IPS DF 6.9 (cell line): ENCODE data around the gene PRDM10.

Source experiments
- DNase-seq: peaks from one replicate; pipeline ENCODE4 v3.0.0-alpha.2; 2013; ENCODE audit warnings: low read depth, low spot score
- H3K27ac ChIP-seq: one replicate; pipeline ENCODE4 v1.5.1; 2013; ENCODE audit warnings: low read length, control low read depth
- H3K27me3 ChIP-seq: 2 replicates; pipeline ENCODE4 v1.6.1; 2013; ENCODE audit warnings: mild to moderate bottlenecking, low read length; ENCODE audit not compliant: control insufficient read depth, insufficient read depth
- H3K36me3 ChIP-seq: 2 replicates; pipeline ENCODE4 v1.6.1; 2013; ENCODE audit warnings: low read length; ENCODE audit not compliant: control insufficient read depth, insufficient read depth
- H3K4me1 ChIP-seq: 2 replicates; pipeline ENCODE4 v1.6.1; 2013; ENCODE audit warnings: low read length; ENCODE audit not compliant: control insufficient read depth, insufficient read depth
- H3K4me3 ChIP-seq: 2 replicates; pipeline ENCODE4 v1.5.1; 2013; ENCODE audit warnings: mild to moderate bottlenecking, low read length
- H3K9me3 ChIP-seq: 2 replicates; pipeline ENCODE4 v1.6.1; 2013; ENCODE audit warnings: low read length, inconsistent platforms; ENCODE audit not compliant: control insufficient read depth, insufficient read depth
- WGBS: extraction: QIAGEN DNeasy Blood & Tissue Kit; methylation state at CpG from one replicate; pipeline ENCODE4 v1.1.7; 2013; ENCODE audit warnings: mixed read lengths, missing lambda C conversion rate; ENCODE audit not compliant: insufficient read length, insufficient coverage; 5-methylcytosine and 5-hydroxymethylcytosine counted together

The PRDM10 gene

DNA sequence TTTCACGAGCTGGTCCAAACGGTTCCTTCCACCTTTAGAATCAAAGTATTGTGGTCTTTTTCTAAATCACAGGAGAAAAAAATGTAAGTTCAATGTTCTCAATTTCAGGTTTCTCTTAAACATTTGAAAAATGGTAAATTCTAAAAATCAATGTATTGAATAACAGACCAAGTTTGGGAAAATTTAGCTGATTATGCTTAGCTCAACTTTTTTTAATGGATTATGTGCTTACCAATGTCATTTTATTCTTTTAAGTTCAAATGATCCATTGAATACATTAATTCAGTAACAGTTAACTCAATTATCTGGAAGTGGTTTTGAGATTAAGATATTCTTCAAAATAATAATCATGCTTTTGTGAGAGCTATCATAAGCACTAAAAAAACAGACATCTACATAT, 5.1 kb downstream of the PRDM10 start:
- Histone ChIP-seq H3K4me3 (no peak overlapping the region), H3K27me3 (no peaks in the 10 kb centered on the region), H3K9me3 (no peaks in the 10 kb centered on the region), H3K4me1 (no peaks in the 10 kb centered on the region), H3K36me3 (no peaks in the 10 kb centered on the region), H3K27ac (no peak overlapping the region)
- WGBS = no CpG with 5 or more reads among the region's 2 CpGs
- DNase-seq = no peak

DNA sequence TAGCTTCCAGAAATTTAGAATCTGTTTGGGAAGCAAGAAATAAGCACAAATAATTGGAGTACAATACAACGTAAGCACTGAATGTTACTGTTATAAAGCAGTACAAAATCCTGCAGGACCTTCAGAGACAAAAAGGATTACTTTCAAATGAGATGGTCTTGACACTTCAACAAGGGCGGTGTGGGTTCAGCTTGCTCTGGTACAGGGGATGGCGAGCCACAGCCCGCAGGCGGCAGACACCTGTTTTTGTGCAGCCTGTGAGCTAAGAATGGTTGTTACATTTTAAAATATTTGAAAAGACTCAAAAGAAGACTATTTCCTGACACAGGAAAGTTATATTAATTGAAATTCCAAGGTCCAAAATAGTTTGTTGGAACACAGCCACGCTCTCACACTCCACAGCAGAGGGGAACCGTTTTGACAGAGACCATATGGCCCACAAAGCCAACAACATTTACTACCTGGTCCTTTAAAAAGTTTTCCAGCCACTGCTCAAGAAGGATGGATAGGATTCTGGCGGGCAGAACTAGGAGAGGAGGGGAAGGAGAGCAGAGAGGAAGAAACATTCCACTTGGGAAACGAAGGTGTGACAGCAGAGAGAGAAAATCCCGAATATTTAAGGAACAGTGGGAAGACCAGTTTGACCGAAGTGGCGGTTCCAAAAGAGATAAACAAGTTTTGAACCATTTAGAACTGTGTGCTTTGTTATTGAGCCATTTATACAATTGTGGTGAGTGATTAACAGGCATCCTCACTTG, 6.3 kb downstream of the PRDM10 start:
- Histone ChIP-seq H3K36me3 (no peaks in the 10 kb centered on the region), H3K4me1 (no peaks in the 10 kb centered on the region; the same call in 1 of the 2 replicates), H3K4me3 (no peak overlapping the region), H3K27ac (no peak overlapping the region), H3K9me3 (no peaks in the 10 kb centered on the region), H3K27me3 (no peaks in the 10 kb centered on the region)
- no peak for DNase-seq
- WGBS = no CpG with 5 or more reads among the region's 12 CpGs

DNA sequence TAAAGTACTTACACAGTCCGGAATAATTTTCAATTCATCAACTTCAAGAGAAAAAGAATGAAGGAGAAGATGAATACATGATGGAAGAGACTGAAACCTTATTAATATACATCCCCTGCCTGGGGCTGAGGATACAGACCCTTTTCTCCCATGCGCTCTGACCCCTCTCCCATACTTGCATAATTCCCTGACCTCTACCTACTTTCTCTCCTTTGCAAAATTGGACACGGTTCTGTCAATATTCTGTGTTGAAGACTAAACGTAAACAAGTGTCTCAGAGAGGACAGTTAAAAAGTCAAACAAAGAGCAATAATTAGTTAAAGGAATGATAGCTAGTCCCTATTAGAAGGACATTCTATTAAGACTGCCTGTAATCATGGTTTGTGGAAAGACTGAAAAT, 7.5 kb downstream of the PRDM10 start:
- no peaks in the 10 kb centered on the region; the same call in 1 of the 2 replicates for H3K4me1 ChIP-seq
- no peak for DNase-seq
- no peak overlapping the region for H3K27ac ChIP-seq
- no CpG with 5 or more reads among the region's 4 CpGs for WGBS
- H3K4me3 ChIP-seq = no peak overlapping the region
- H3K27me3 ChIP-seq = no peaks in the 10 kb centered on the region
- no peaks in the 10 kb centered on the region for H3K36me3 ChIP-seq
- no peaks in the 10 kb centered on the region for H3K9me3 ChIP-seq

GRCh38 chr11:129992161-129992944, 10.3 kb downstream of the PRDM10 start:
- no peaks in the 10 kb centered on the region for H3K27me3 ChIP-seq
- no peaks in the 10 kb centered on the region; the same call in 1 of the 2 replicates for H3K4me1 ChIP-seq
- no peaks in the 10 kb centered on the region for H3K36me3 ChIP-seq
- no peak overlapping the region for H3K4me3 ChIP-seq
- H3K9me3 ChIP-seq = no peaks in the 10 kb centered on the region
- DNase-seq = peak; percentile 50
- WGBS = no CpG with 5 or more reads among the region's 6 CpGs
- no peak overlapping the region for H3K27ac ChIP-seq

GRCh38 chr11:129989149-129989813, 13.4 kb downstream of the PRDM10 start:
- H3K4me3 ChIP-seq = no peak overlapping the region
- no peaks in the 10 kb centered on the region for H3K27me3 ChIP-seq
- H3K4me1 ChIP-seq = no peaks in the 10 kb centered on the region; the same call in 1 of the 2 replicates
- H3K36me3 ChIP-seq = no peaks in the 10 kb centered on the region
- H3K9me3 ChIP-seq = no peaks in the 10 kb centered on the region
- no peak for DNase-seq
- no CpG with 5 or more reads among the region's 3 CpGs for WGBS
- H3K27ac ChIP-seq = no peak overlapping the region

DNA sequence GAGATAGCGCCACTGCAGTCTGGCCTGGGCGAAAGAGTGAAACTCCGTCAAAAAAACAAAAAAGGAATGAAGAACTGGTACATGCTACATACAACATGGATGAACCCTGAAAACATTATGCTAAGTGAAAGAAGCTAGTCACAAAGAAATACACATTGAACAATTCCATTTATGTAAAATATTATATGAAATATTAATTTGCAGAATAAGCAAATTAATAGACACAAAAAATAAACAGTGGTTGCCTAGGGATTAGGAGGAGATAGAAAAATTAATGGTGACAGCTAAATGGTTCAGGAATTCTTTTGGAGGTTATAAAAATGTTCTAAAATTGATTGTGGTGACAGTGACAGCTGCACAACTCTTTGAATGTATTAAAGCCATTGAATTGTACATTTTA, 14.7 kb downstream of the PRDM10 start:
- no peaks in the 10 kb centered on the region for H3K27me3 ChIP-seq
- H3K27ac ChIP-seq = no peak overlapping the region
- no peaks in the 10 kb centered on the region for H3K9me3 ChIP-seq
- H3K4me1 ChIP-seq = no peaks in the 10 kb centered on the region; the same call in 1 of the 2 replicates
- H3K4me3 ChIP-seq = no peak overlapping the region
- WGBS = no CpG with 5 or more reads among the region's 3 CpGs
- no peaks in the 10 kb centered on the region for H3K36me3 ChIP-seq
- DNase-seq = no peak

GRCh38 chr11:129985823-129986222, 16.8 kb downstream of the PRDM10 start:
- H3K36me3 ChIP-seq = no peaks in the 10 kb centered on the region
- no peak overlapping the region for H3K4me3 ChIP-seq
- H3K27ac ChIP-seq = no peak overlapping the region
- no peaks in the 10 kb centered on the region for H3K4me1 ChIP-seq
- H3K9me3 ChIP-seq = no peaks in the 10 kb centered on the region
- no peak for DNase-seq
- no peaks in the 10 kb centered on the region for H3K27me3 ChIP-seq
- no CpG with 5 or more reads among the region's 3 CpGs for WGBS

- no peaks in the 10 kb centered on the region for H3K27me3 ChIP-seq
- H3K27ac ChIP-seq = no peak overlapping the region
- no peaks in the 10 kb centered on the region for H3K9me3 ChIP-seq
- no peaks in the 10 kb centered on the region for H3K36me3 ChIP-seq
- H3K4me3 ChIP-seq = no peak overlapping the region
- DNase-seq = no peak
- H3K4me1 ChIP-seq = no peaks in the 10 kb centered on the region
- WGBS = no CpG with 5 or more reads among the region's 8 CpGs
Observed at GRCh38 chr11:129980086-129980485, 22.5 kb downstream of the PRDM10 start.

DNA sequence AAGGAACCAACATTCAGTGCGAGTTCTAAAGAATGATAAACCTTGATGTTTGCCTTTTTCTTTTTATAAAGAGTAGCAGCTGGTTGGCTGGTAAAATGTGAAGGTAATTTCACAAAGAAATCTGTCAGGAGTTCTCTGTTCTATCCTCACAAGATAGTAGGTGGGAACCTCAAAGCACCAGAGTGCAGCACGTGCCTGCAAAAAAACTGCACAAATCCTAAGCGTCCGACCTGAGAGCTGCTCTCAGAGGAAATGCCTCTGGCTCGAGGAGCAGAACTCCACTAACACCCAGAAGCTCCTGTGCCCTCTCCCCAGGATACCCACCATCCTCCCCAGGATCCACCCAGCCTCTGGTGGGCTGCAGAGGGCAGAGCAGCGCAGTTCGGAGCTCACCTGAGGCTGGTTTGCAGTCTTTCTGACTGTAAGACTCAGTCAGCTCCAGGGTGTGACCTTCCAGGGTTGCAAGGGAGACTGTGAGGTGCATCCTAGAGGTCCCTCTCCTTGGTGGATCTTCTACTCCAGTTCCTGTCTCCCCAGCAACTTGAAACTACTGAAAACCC, 23.5 kb downstream of the PRDM10 start:
- H3K27me3 ChIP-seq = no peaks in the 10 kb centered on the region
- no peaks in the 10 kb centered on the region for H3K9me3 ChIP-seq
- WGBS = no CpG with 5 or more reads among the region's 7 CpGs
- DNase-seq = no peak
- no peaks in the 10 kb centered on the region for H3K36me3 ChIP-seq
- H3K27ac ChIP-seq = no peak overlapping the region
- H3K4me3 ChIP-seq = no peak overlapping the region
- H3K4me1 ChIP-seq = no peaks in the 10 kb centered on the region

GRCh38 chr11:129978447-129978846, 24.2 kb downstream of the PRDM10 start:
- Histone ChIP-seq H3K4me1 (no peaks in the 10 kb centered on the region), H3K27ac (no peak overlapping the region), H3K36me3 (no peaks in the 10 kb centered on the region), H3K4me3 (no peak overlapping the region), H3K27me3 (no peaks in the 10 kb centered on the region), H3K9me3 (no peaks in the 10 kb centered on the region)
- no peak for DNase-seq
- no CpG with 5 or more reads among the region's 6 CpGs for WGBS
